ENCODE measurements around the gene PTK6. TPM values are rescaled to one million over a fixed set of nuclear protein-coding genes. Genes with fewer than 3 reads are reported as not detected.

Gene PTK6
- total RNA-seq, 1 donor from 2014 or later, result not detected

GRCh38 chr20:63568986-63569949 lies 32.1 kb upstream of the PTK6 start:
- Mint-ChIP-seq H3K9me3 (ENCODE audit: unreplicated experiment) (no peaks in the 10 kb centered on the region), H3K4me3 (ENCODE audit: unreplicated experiment) (no peak overlapping the region)

GRCh38 chr20:63568170-63568981 lies 31.2 kb upstream of the PTK6 start:
- Mint-ChIP-seq H3K27me3 (ENCODE audit: unreplicated experiment) (peaks cover 3% of the 10 kb centered on the region), H3K9me3 (ENCODE audit: unreplicated experiment) (no peaks in the 10 kb centered on the region), H3K4me1 (ENCODE audit: unreplicated experiment) (no peaks in the 10 kb centered on the region), H3K36me3 (ENCODE audit: low read depth, unreplicated experiment) (no peaks in the 10 kb centered on the region), H3K27ac (ENCODE audit: unreplicated experiment) (no peak overlapping the region), H3K4me3 (ENCODE audit: unreplicated experiment) (no peak overlapping the region)
- DNase-seq (ENCODE audit: low spot score), result no peak
- no peak for TF ChIP-seq CTCF (IDR thresholded peaks at IDR 0.05; ENCODE audit: unreplicated experiment)

More at GRCh38 chr20:63568986-63569949, 32.1 kb upstream of the PTK6 start:
- DNase-seq (ENCODE audit: low spot score), result no peak
- no peaks in the 10 kb centered on the region for H3K36me3 Mint-ChIP-seq (ENCODE audit: low read depth, unreplicated experiment)
- TF ChIP-seq CTCF (IDR thresholded peaks at IDR 0.05; ENCODE audit: unreplicated experiment), result no peak
- H3K4me1 Mint-ChIP-seq (ENCODE audit: unreplicated experiment), result no peaks in the 10 kb centered on the region
- peaks cover 3% of the 10 kb centered on the region for H3K27me3 Mint-ChIP-seq (ENCODE audit: unreplicated experiment)
- no peak overlapping the region for H3K27ac Mint-ChIP-seq (ENCODE audit: unreplicated experiment)

- no peak overlapping the region for H3K4me3 Mint-ChIP-seq (ENCODE audit: unreplicated experiment)
- no peaks in the 10 kb centered on the region for H3K36me3 Mint-ChIP-seq (ENCODE audit: low read depth, unreplicated experiment)
- no peak overlapping the region for H3K27ac Mint-ChIP-seq (ENCODE audit: unreplicated experiment)
- TF ChIP-seq CTCF (IDR thresholded peaks at IDR 0.05; ENCODE audit: unreplicated experiment), result no peak
- no peaks in the 10 kb centered on the region for H3K4me1 Mint-ChIP-seq (ENCODE audit: unreplicated experiment)
- DNase-seq (ENCODE audit: low spot score), result no peak
- no peaks in the 10 kb centered on the region for H3K9me3 Mint-ChIP-seq (ENCODE audit: unreplicated experiment)
- peaks cover 3% of the 10 kb centered on the region for H3K27me3 Mint-ChIP-seq (ENCODE audit: unreplicated experiment)
These were observed 30.4 kb upstream of the PTK6 start for GRCh38 chr20:63567386-63568169.

- Mint-ChIP-seq H3K36me3 (ENCODE audit: low read depth, unreplicated experiment) (no peaks in the 10 kb centered on the region), H3K27me3 (ENCODE audit: unreplicated experiment) (peaks cover 3% of the 10 kb centered on the region), H3K27ac (ENCODE audit: unreplicated experiment) (no peak overlapping the region), H3K4me1 (ENCODE audit: unreplicated experiment) (no peaks in the 10 kb centered on the region), H3K9me3 (ENCODE audit: unreplicated experiment) (no peaks in the 10 kb centered on the region), H3K4me3 (ENCODE audit: unreplicated experiment) (no peak overlapping the region)
- TF ChIP-seq CTCF (IDR thresholded peaks at IDR 0.05; ENCODE audit: unreplicated experiment), result no peak
- no peak for DNase-seq (ENCODE audit: low spot score)
These were observed 29.9 kb upstream of the PTK6 start for GRCh38 chr20:63567136-63567385.
